HepG2 (cell line): Measurements from ENCODE around the gene ZCCHC24. TPM values are rescaled to one million over a fixed set of nuclear protein-coding genes. Genes with fewer than 3 reads are reported as not detected.

Experiments
- GABPA ChIP-seq, 2 experiments: IDR thresholded peaks; 2 replicates each; pipeline ENCODE4 v1.6.1; 2011 to 2016; ENCODE audit warnings: low read depth in 2 of 2, low read length in 1 of 2, missing biosample characterization in 1 of 2, missing genetic modification characterization in 1 of 2
- GLMP ChIP-seq: sonication (generic); formaldehyde crosslinking; IDR thresholded peaks from 2 replicates; pipeline ENCODE4 v1.9.0; 2021; ENCODE audit warnings: missing genetic modification reagents, mild to moderate bottlenecking, borderline replicate concordance
- HDAC2 ChIP-seq: sonication (generic); formaldehyde crosslinking; IDR thresholded peaks from 2 replicates; pipeline ENCODE4 v1.4.0; 2020; ENCODE audit warnings: missing genetic modification reagents
- KLF9 ChIP-seq: IDR thresholded peaks from 2 replicates; pipeline ENCODE4 v1.6.1; 2016; ENCODE audit warnings: low read depth
- KMT2B ChIP-seq: IDR thresholded peaks from 2 replicates; pipeline ENCODE4 v1.6.1; 2016; ENCODE audit warnings: missing genetic modification reagents, missing compliant biosample characterization
- MZF1 ChIP-seq: sonication (generic); formaldehyde crosslinking; IDR thresholded peaks from 2 replicates; pipeline ENCODE4 v1.8.1; 2023; ENCODE audit warnings: mild to moderate bottlenecking, missing genetic modification reagents, borderline replicate concordance
- POLR2AphosphoS2 ChIP-seq: IDR thresholded peaks from 2 replicates; pipeline ENCODE4 v1.6.1; 2011; ENCODE audit warnings: low read depth, low read length, improper control_type of control experiment
- RNF219 ChIP-seq: sonication (generic); formaldehyde crosslinking; IDR thresholded peaks from 2 replicates; pipeline ENCODE4 v1.5.0; 2020; ENCODE audit warnings: mild to moderate bottlenecking, missing genetic modification reagents
- SKI ChIP-seq: fragments of 450-650 bp; IDR thresholded peaks from one replicate; pipeline ENCODE4 v1.6.1; 2018; ENCODE audit warnings: mild to moderate bottlenecking; ENCODE audit not compliant: partially characterized antibody
- SNAI1 ChIP-seq: sonication (generic); formaldehyde crosslinking; IDR thresholded peaks from 2 replicates; pipeline ENCODE4 v1.5.0; 2020; ENCODE audit warnings: mild to moderate bottlenecking, missing genetic modification reagents, borderline replicate concordance
- TRIM22 ChIP-seq: fragments of 450-650 bp; IDR thresholded peaks from 2 replicates; pipeline ENCODE4 v1.6.1; 2017
- ZBTB49 ChIP-seq: sonication (generic); formaldehyde crosslinking; IDR thresholded peaks from 2 replicates; pipeline ENCODE4 v1.4.0; 2020; ENCODE audit warnings: missing genetic modification reagents, borderline replicate concordance
- ZFX ChIP-seq: sonication (generic); formaldehyde crosslinking; IDR thresholded peaks from 2 replicates; pipeline ENCODE4 v1.4.0; 2020; ENCODE audit warnings: mild to moderate bottlenecking, low read depth, missing genetic modification reagents, moderate library complexity
- ZNF280D ChIP-seq: sonication (generic); formaldehyde crosslinking; IDR thresholded peaks from 2 replicates; pipeline ENCODE4 v1.5.1; 2020; ENCODE audit warnings: mild to moderate bottlenecking, missing genetic modification reagents
- ZNF451 ChIP-seq: sonication (generic); formaldehyde crosslinking; IDR thresholded peaks from 2 replicates; pipeline ENCODE4 v1.5.0; 2020; ENCODE audit warnings: mild to moderate bottlenecking, missing genetic modification reagents
- ZNF652 ChIP-seq: IDR thresholded peaks from 2 replicates; pipeline ENCODE4 v1.6.1; 2016; ENCODE audit warnings: low read depth, borderline replicate concordance
- ZNF749 ChIP-seq: sonication (generic); formaldehyde crosslinking; IDR thresholded peaks from 2 replicates; pipeline ENCODE4 v1.8.0; 2022; ENCODE audit warnings: mild to moderate bottlenecking, missing genetic modification reagents, moderate library complexity, borderline replicate concordance
- polyA plus RNA-seq, 8 experiments: library from polyadenylated mRNA; depleted of rRNA in 3 of 8; stranded (reverse) in 7 of 8; unstranded in 1 of 8; fragments of >200 nt; fragmentation: Illumina TruSeq in 4 of 8; extraction: Trizol in 4 of 8; gene quantifications; 2 replicates each; pipeline versions ENCODE4 v1.2.1 to v1.2.3, GENCODE V29; 2011 to 2016; ENCODE audit warnings: low read depth in 4 of 8, missing spikeins in 1 of 8, mixed read lengths in 1 of 8; ENCODE audit not compliant: insufficient read depth in 1 of 8
- total RNA-seq, 5 experiments: library from RNA; depleted of rRNA; stranded (reverse); fragments of >200 nt; fragmentation: Illumina TruSeq; extraction: Trizol; gene quantifications; 2 replicates each; pipeline ENCODE4 v1.2.3, GENCODE V29; 2016; ENCODE audit warnings: low read depth in 1 of 5

The ZCCHC24 gene
- total and polyA plus RNA-seq, 2 of the 13 experiments (the other 11 are each of a cell fraction or from before 2014, with no cell fraction given) = 3.1 to 7.9 TPM

- TF ChIP-seq RNF219 (CRISPR knock-in tag) (no peak), HDAC2 (CRISPR knock-in tag) (peak; percentile 85), ZNF451 (CRISPR knock-in tag) (peak; percentile 76; the same call in 1 of the 2 replicates), KMT2B (CRISPR knock-in tag) (no peak), MZF1 (CRISPR knock-in tag) (0 out of 2 replicates have a peak, but pooled peaks have one; percentile 42), GLMP (no peak), ZFX (CRISPR knock-in tag) (peak; percentile 70), KLF9 (CRISPR knock-in tag) (0 out of 2 replicates have a peak, but pooled peaks have one; percentile 77), TRIM22 (no peak), ZBTB49 (CRISPR knock-in tag) (no peak), SKI (peak; percentile 34), ZNF280D (CRISPR knock-in tag) (peak; percentile 88), POLR2AphosphoS2 (no peak), ZNF749 (CRISPR knock-in tag) (no peak), GABPA (IDR thresholded peaks at IDR 0.05; ENCODE audit: low read depth, low read length) (peak; percentile 45), GABPA (CRISPR knock-in tag; IDR thresholded peaks at IDR 0.05; ENCODE audit: low read depth) (peak; percentile 88), SNAI1 (CRISPR knock-in tag) (no peak), ZNF652 (CRISPR knock-in tag) (no peak)
These were observed 65.1 kb downstream of the ZCCHC24 start (continued) for GRCh38 chr10:79380125-79380945.
